ENCODE measurements around the gene ANTXR2. TPM values are rescaled to one million over a fixed set of nuclear protein-coding genes. Genes with fewer than 3 reads are reported as not detected.

Gene ANTXR2
- total RNA-seq, 4 donors from 2014 or later = 69.6 to 139 (median 118) TPM

- Histone ChIP-seq H3K27me3 (no peaks in the 10 kb centered on the region), H3K36me3 (no peaks in the 10 kb centered on the region), H3K4me3 (no peak overlapping the region), H3K9me3 (no peaks in the 10 kb centered on the region), H3K27ac (no peak overlapping the region), H3K4me1 (peaks cover 0 to 4% (median 0%) of the 10 kb centered on the region in 4 donors)
- DNase-seq (ENCODE audit: low spot score in 2 of 2) = no peak
- TF ChIP-seq EP300 (IDR thresholded peaks at IDR 0.05) (no peak), POLR2A (IDR thresholded peaks at IDR 0.05) (no peak), CTCF (IDR thresholded peaks at IDR 0.05) (no peak)
Measured at GRCh38 chr4:79881407-79881806, 191.6 kb downstream of the ANTXR2 start.

GRCh38 chr4:79877511-79877910, 195.5 kb downstream of the ANTXR2 start:
- Histone ChIP-seq H3K4me3 (no peak overlapping the region), H3K9me3 (no peaks in the 10 kb centered on the region)

GRCh38 chr4:79875344-79875899, 197.6 kb downstream of the ANTXR2 start:
- Histone ChIP-seq H3K36me3 (no peaks in the 10 kb centered on the region), H3K4me1 (peaks cover 0 to 7% (median 0%) of the 10 kb centered on the region in 4 donors), H3K4me3 (no peak overlapping the region), H3K27ac (peak overlapping the region in 1 of 4 donors; percentile 19), H3K9me3 (no peaks in the 10 kb centered on the region), H3K27me3 (no peaks in the 10 kb centered on the region)
- WGBS, 2 donors = 30 to 47% methylated on average over 4 of the region's 4 CpGs
- TF ChIP-seq CTCF (IDR thresholded peaks at IDR 0.05) = no peak
- no peak for TF ChIP-seq POLR2A (IDR thresholded peaks at IDR 0.05)
- TF ChIP-seq EP300 (IDR thresholded peaks at IDR 0.05) = no peak
- no peak for DNase-seq (ENCODE audit: low spot score in 2 of 2)

More at GRCh38 chr4:79877511-79877910, 195.5 kb downstream of the ANTXR2 start:
- peaks cover 0 to 7% (median 0%) of the 10 kb centered on the region in 4 donors for H3K4me1 ChIP-seq
- TF ChIP-seq CTCF (IDR thresholded peaks at IDR 0.05) (no peak), EP300 (IDR thresholded peaks at IDR 0.05) (no peak)
- no peaks in the 10 kb centered on the region for H3K27me3 ChIP-seq
- DNase-seq (ENCODE audit: low spot score in 2 of 2) = no peak
- no peaks in the 10 kb centered on the region for H3K36me3 ChIP-seq
- no peak overlapping the region for H3K27ac ChIP-seq

- 82 to 86% methylated on average over 2 of the region's 2 CpGs for WGBS, 2 donors
- no peak for DNase-seq (ENCODE audit: low spot score in 2 of 2)
- H3K9me3 ChIP-seq = no peaks in the 10 kb centered on the region
- no peak overlapping the region for H3K4me3 ChIP-seq
- no peak overlapping the region for H3K27ac ChIP-seq
- TF ChIP-seq POLR2A (IDR thresholded peaks at IDR 0.05) (no peak), EP300 (IDR thresholded peaks at IDR 0.05) (no peak), CTCF (IDR thresholded peaks at IDR 0.05) (no peak)
- H3K27me3 ChIP-seq = no peaks in the 10 kb centered on the region
- no peaks in the 10 kb centered on the region for H3K36me3 ChIP-seq
- peaks cover 0 to 7% (median 0%) of the 10 kb centered on the region in 4 donors for H3K4me1 ChIP-seq
Measured at GRCh38 chr4:79874197-79874596, 198.8 kb downstream of the ANTXR2 start.

- Histone ChIP-seq H3K36me3 (no peaks in the 10 kb centered on the region), H3K27me3 (no peaks in the 10 kb centered on the region), H3K27ac (no peak overlapping the region), H3K4me1 (peaks cover 0 to 7% (median 0%) of the 10 kb centered on the region in 4 donors), H3K9me3 (no peaks in the 10 kb centered on the region), H3K4me3 (no peak overlapping the region)
- 78 to 87% methylated on average over 1 of the region's 1 CpG for WGBS, 2 donors
- TF ChIP-seq EP300 (IDR thresholded peaks at IDR 0.05) = no peak
- TF ChIP-seq CTCF (IDR thresholded peaks at IDR 0.05) = no peak
- no peak for TF ChIP-seq POLR2A (IDR thresholded peaks at IDR 0.05)
- no peak for DNase-seq (ENCODE audit: low spot score in 2 of 2)
Measured at GRCh38 chr4:79872738-79873137, 200.3 kb downstream of the ANTXR2 start.
